ENCODE results near the gene SMPD1. TPM values are rescaled to one million over a fixed set of nuclear protein-coding genes. Genes with fewer than 3 reads are reported as not detected.

SMPD1 gene
- total RNA-seq, result 38.3 and 91.0 TPM in 2 replicates

GRCh38 chr11:6389905-6390717 is at the start of gene SMPD1:
Gene SMPD1 (plus strand): TSS chr11:6390474. CDS start chr11:6390599, 125 bp downstream.

GRCh38 chr11:6419009-6419631 is 28.8 kb downstream of the SMPD1 start, which contains the start of gene APBB1:
Gene APBB1 (minus strand): TSS chr11:6419094. CDS start chr11:6411347, 7,747 bp downstream.

DNA sequence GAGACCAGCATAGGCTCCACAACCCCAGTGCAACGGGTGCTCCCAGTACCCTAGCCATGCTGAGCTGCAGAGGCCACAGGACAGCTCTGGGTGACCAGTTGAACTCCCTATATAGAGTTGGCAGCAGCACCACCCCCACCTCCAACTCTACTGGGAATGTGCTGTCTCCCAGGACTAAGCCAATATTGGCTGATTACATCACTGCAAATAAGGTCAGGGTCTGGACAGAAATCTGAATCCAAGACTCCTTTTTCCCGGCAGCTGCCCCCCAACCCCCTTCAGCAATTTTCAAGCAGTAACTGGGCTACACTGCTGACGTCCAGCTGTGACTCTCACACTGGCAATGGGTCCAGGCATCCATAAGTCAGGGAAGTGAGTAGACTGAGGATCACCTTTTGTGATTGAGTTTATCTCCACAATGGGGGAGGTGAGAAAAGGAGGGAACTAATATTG is 50.7 kb downstream of the SMPD1 start, which contains the start of gene HPX:
HPX (minus strand) TSS at position 82 of the 453 bp plus-strand sequence; CDS start at position 58, 24 bp downstream.

Other genes starting within 250 kb of the SMPD1 start
- gene OR52B2, start 220.1 kb upstream of the SMPD1 start, total RNA-seq, result not detected in 2 replicates
- not detected in 2 replicates for gene OR52W1, start 191.2 kb upstream of the SMPD1 start, total RNA-seq
- gene C11orf42, start 184.9 kb upstream of the SMPD1 start, total RNA-seq, result not detected in 2 replicates
- gene FHIP1B, start 155.8 kb upstream of the SMPD1 start, total RNA-seq, result 11.6 and 18.6 TPM in 2 replicates
- gene CNGA4, start 151.4 kb upstream of the SMPD1 start, total RNA-seq, result under 0.01 TPM in 1 of 2 replicates, not detected in the other
- 0.25 TPM in 1 of 2 replicates, not detected in the other for gene CCKBR, start 130.6 kb upstream of the SMPD1 start, total RNA-seq
- 161 and 319 TPM in 2 replicates for gene CAVIN3, start 70.0 kb upstream of the SMPD1 start, total RNA-seq
- 35.7 and 57.2 TPM in 2 replicates for gene APBB1, start 28.6 kb downstream of the SMPD1 start, total RNA-seq
- gene HPX, start 50.5 kb downstream of the SMPD1 start, total RNA-seq, result 0.38 and 0.65 TPM in 2 replicates
- 13.0 and 16.6 TPM in 2 replicates for gene TRIM3, start 83.5 kb downstream of the SMPD1 start, total RNA-seq
- 53.0 TPM in 2 replicates for gene ARFIP2, start 90.9 kb downstream of the SMPD1 start, total RNA-seq
- gene TIMM10B, start 91.0 kb downstream of the SMPD1 start, total RNA-seq, result 26.2 and 42.4 TPM in 2 replicates
- gene DNHD1, start 106.8 kb downstream of the SMPD1 start, total RNA-seq, result 0.33 and 2.2 TPM in 2 replicates
- 6.7 and 13.0 TPM in 2 replicates for gene RRP8, start 213.1 kb downstream of the SMPD1 start, total RNA-seq
- 183 and 288 TPM in 2 replicates for gene ILK, start 213.3 kb downstream of the SMPD1 start, total RNA-seq
- 82.3 and 97.0 TPM in 2 replicates for gene TAF10, start 221.7 kb downstream of the SMPD1 start, total RNA-seq
- 49.5 and 166 TPM in 2 replicates for gene TPP1, start 228.9 kb downstream of the SMPD1 start, total RNA-seq

All from mesangial cell (primary cell).